ENCODE measurements around the gene PARD6B.
"Not testable (repeated sequence)": the region's sequence is repeated elsewhere in the genome, so short reads cannot be mapped to it uniquely, and the experiment has no call there.

PARD6B gene

GRCh38 chr20:50747275-50747674 lies 15.9 kb downstream of the PARD6B start:
- no peak for DNase-seq

- no peak for DNase-seq
Measured at GRCh38 chr20:50750145-50750671, 18.8 kb downstream of the PARD6B start.

- DNase-seq = no peak
Measured at GRCh38 chr20:50753152-50753551, 21.8 kb downstream of the PARD6B start.

GRCh38 chr20:50754420-50754819 lies 23.0 kb downstream of the PARD6B start:
- DNase-seq = no peak

GRCh38 chr20:50756447-50756846 lies 25.1 kb downstream of the PARD6B start:
- no peak for DNase-seq

- DNase-seq = no peak
Measured at GRCh38 chr20:50758469-50758868, 27.1 kb downstream of the PARD6B start.

GRCh38 chr20:50758992-50759391 lies 27.6 kb downstream of the PARD6B start:
- no peak for DNase-seq

- no peak for DNase-seq
Measured at GRCh38 chr20:50759678-50760077, 28.3 kb downstream of the PARD6B start.

GRCh38 chr20:50762045-50762422 lies 30.7 kb downstream of the PARD6B start:
- no peak for DNase-seq

- no peak for DNase-seq
Measured at GRCh38 chr20:50762435-50763220, 31.2 kb downstream of the PARD6B start.

- DNase-seq = not testable (repeated sequence)
Measured at GRCh38 chr20:50763550-50764458, 32.4 kb downstream of the PARD6B start.

GRCh38 chr20:50765251-50765650 lies 33.9 kb downstream of the PARD6B start:
- not testable (repeated sequence) for DNase-seq

- no peak for DNase-seq
Measured at GRCh38 chr20:50765674-50766073, 34.3 kb downstream of the PARD6B start.

- DNase-seq = not testable (repeated sequence)
Measured at GRCh38 chr20:50766955-50767809, 35.8 kb downstream of the PARD6B start.

- DNase-seq = not testable (repeated sequence)
Measured at GRCh38 chr20:50768991-50769390, 37.6 kb downstream of the PARD6B start.

- not testable (repeated sequence) for DNase-seq
Measured at GRCh38 chr20:50769551-50770085, 38.2 kb downstream of the PARD6B start.

- not testable (repeated sequence) for DNase-seq
Measured at GRCh38 chr20:50771419-50772080, 40.2 kb downstream of the PARD6B start.

GRCh38 chr20:50772420-50773185 lies 41.2 kb downstream of the PARD6B start:
- DNase-seq = no peak

GRCh38 chr20:50774515-50774914 lies 43.1 kb downstream of the PARD6B start:
- no peak for DNase-seq

GRCh38 chr20:50776122-50776817 lies 44.9 kb downstream of the PARD6B start:
- no peak for DNase-seq

Measured in NCI-H2107 (cell line).